Hepatocyte (in vitro differentiated cells): ENCODE data around the gene AMMECR1.

Experiments used
- EZH2 ChIP-seq: fragments of 200-600 bp; sonication (generic); IDR thresholded peaks from 2 replicates; pipeline ENCODE4 v1.6.1; 2016; ENCODE audit warnings: antibody characterized with exemption, mild to moderate bottlenecking, borderline replicate concordance
- EZH2phosphoT487 ChIP-seq: fragments of 200-600 bp; sonication (generic); IDR thresholded peaks from one replicate; pipeline ENCODE4 v1.6.1; 2018; ENCODE audit warnings: antibody characterized with exemption, mild to moderate bottlenecking, low read depth, moderate library complexity; ENCODE audit not compliant: unreplicated experiment, severe bottlenecking
- TF ChIP-seq, protein P1 (sequence below): fragments of 200-600 bp; sonication (generic); IDR thresholded peaks from 2 replicates; pipeline ENCODE4 v1.5.1; 2016; ENCODE audit warnings: antibody characterized with exemption, mild to moderate bottlenecking; ENCODE audit not compliant: poor library complexity

DNA sequence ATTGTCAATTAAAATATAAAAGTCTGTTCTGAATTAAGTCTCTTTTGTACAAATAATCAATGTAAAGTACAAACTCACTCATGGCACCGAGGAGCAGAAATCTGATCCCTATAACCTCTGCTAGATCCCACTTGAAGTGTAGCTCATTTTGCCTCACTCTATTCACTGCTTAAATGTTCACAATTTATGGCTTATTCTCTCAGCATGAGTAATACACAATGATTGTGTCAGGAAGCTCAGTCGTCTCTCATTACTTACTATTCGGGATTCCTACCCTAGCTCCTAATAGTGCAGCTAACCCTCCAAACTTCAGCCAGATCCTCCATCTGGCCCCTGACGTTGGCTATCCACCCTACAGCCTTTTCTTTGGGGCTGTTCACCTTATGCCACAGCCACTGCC, 4.7 kb upstream of the AMMECR1 start:
- TF ChIP-seq, protein P1, sequence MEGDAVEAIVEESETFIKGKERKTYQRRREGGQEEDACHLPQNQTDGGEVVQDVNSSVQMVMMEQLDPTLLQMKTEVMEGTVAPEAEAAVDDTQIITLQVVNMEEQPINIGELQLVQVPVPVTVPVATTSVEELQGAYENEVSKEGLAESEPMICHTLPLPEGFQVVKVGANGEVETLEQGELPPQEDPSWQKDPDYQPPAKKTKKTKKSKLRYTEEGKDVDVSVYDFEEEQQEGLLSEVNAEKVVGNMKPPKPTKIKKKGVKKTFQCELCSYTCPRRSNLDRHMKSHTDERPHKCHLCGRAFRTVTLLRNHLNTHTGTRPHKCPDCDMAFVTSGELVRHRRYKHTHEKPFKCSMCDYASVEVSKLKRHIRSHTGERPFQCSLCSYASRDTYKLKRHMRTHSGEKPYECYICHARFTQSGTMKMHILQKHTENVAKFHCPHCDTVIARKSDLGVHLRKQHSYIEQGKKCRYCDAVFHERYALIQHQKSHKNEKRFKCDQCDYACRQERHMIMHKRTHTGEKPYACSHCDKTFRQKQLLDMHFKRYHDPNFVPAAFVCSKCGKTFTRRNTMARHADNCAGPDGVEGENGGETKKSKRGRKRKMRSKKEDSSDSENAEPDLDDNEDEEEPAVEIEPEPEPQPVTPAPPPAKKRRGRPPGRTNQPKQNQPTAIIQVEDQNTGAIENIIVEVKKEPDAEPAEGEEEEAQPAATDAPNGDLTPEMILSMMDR = no peak
- no peak for TF ChIP-seq EZH2
- no peak for TF ChIP-seq EZH2phosphoT487
